Mucosa of rectum (tissue), 2 donors: ENCODE data around the gene ANKS1A.

Experiments
- H3K27ac ChIP-seq, 2 donors: one replicate each; pipeline ENCODE4 v1.7.0; 2013; ENCODE audit warnings: inconsistent platforms in 2 of 2, low read depth in 2 of 2, low read length in 2 of 2
- H3K27me3 ChIP-seq, 2 donors: one replicate each; pipeline ENCODE4 v1.7.0; 2013; ENCODE audit warnings: low read length in 2 of 2; ENCODE audit not compliant: control insufficient read depth in 2 of 2, insufficient read depth in 2 of 2
- H3K36me3 ChIP-seq, 2 donors: one replicate each; pipeline ENCODE4 v1.7.0; 2013; ENCODE audit warnings: low read length in 2 of 2; ENCODE audit not compliant: control insufficient read depth in 2 of 2, insufficient read depth in 2 of 2
- H3K4me1 ChIP-seq, 2 donors: one replicate each; pipeline ENCODE4 v1.7.0; 2013; ENCODE audit warnings: low read length in 2 of 2, mild to moderate bottlenecking in 1 of 2; ENCODE audit not compliant: control insufficient read depth in 2 of 2, insufficient read depth in 2 of 2
- H3K4me3 ChIP-seq, 2 donors: one replicate each; pipeline ENCODE4 v1.7.0; 2013; ENCODE audit warnings: low read length in 2 of 2
- H3K9ac ChIP-seq, 2 donors: one replicate each; pipeline ENCODE4 v1.7.0; 2013; ENCODE audit warnings: low read length in 2 of 2, low read depth in 1 of 2, mild to moderate bottlenecking in 1 of 2
- H3K9me3 ChIP-seq, 2 donors: one replicate each; pipeline ENCODE4 v1.7.0; 2013; ENCODE audit warnings: low read length in 2 of 2; ENCODE audit not compliant: control insufficient read depth in 2 of 2
- donor health status: healthy.
- donor health status: Normal muscosa, but diverticular disease.

ANKS1A gene

DNA sequence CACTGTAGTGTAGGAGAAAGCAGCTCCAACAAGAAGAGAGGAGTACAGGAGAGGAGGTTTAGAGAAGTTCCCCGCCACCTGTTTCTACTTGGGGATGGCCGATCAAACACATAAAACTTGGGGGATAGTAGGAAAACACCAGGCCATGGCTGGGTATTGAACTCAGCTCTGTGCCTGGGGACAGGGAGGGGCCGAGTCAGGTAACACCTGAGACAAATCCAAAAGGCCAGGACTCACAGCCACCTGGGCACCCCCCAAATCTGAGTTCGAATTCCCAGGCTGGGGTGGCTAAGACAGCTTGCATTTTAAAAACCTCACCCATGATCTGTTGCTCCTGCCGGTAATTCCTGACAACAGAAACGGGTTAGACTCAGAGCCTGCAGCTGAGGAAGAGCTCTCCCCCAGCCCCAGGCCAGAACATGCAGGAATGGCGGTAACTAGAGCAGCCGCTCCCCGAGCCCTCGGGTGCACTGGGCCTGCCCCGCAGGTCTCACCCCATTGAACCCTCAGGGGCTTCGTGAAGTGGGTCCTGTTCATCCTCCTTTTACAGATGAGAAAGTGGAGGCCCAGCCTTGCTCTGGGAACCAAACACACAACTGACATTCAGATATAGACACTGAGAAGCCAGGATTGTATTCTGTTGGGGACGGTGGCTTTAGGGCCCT lies 191.1 kb downstream of the ANKS1A start:
- Histone ChIP-seq H3K9ac (no peak overlapping the region), H3K4me3 (no peak overlapping the region), H3K27me3 (no peaks in the 10 kb centered on the region), H3K27ac (no peak overlapping the region), H3K36me3 (peaks cover 52 to 53% of the 10 kb centered on the region in 2 donors), H3K4me1 (peaks cover 2 to 3% of the 10 kb centered on the region in 2 donors), H3K9me3 (no peaks in the 10 kb centered on the region)

DNA sequence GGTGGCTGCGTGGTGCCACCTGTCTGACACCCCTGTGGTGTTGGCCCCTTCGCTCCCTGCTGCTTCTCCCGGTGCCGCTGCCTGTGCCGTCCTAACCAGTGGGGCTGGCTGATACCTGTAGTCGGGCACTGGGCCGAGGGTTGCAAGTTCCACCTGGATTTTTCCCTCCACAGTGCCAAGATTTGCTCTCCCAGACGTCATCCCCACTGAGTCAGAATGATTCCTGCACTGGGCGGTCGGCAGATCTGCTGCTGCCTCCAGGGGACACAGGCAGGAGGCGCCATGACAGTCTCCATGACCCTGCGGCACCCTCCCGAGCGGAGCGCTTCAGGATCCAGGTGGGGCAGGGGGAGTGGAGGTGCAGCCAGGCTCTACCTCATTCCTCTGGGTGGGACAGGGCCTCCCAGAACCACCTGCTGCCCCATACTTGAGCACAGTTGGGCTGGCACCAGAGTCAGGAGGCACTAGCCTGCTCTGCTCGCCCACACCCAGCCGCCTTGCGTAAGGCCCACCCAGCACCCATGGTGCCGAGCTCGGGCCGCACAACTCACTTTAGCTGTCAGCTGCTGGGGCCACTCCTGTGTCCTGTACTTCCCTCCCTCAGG lies 191.9 kb downstream of the ANKS1A start:
- peaks cover 59 to 61% of the 10 kb centered on the region in 2 donors for H3K36me3 ChIP-seq
- no peaks in the 10 kb centered on the region for H3K27me3 ChIP-seq
- no peak overlapping the region for H3K9ac ChIP-seq
- H3K9me3 ChIP-seq: no peaks in the 10 kb centered on the region
- peaks cover 2 to 3% of the 10 kb centered on the region in 2 donors for H3K4me1 ChIP-seq
- H3K4me3 ChIP-seq: no peak overlapping the region
- peak overlapping the region in 1 of 2 donors; percentile 16 for H3K27ac ChIP-seq

DNA sequence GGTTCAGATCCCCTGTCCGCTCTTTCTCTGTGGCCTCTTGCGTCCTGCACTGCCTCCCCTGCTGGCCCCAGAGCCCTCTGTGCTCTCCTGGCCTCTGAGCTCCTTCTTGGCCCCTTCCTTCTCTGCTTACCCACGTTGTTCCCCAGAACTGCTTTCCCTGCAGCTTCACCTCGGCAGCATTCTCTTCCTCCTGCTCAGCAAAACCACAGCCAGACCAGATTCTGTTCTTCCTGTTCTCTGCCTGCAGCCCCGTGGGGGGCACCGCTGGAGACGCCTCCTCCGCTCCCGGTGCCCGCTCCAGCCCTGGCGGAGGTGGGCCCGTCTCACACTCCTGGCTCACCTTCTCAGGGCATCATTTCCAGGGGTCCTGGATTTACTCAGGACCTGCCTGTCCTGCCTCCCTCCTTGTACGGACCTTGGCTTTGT lies 192.4 kb downstream of the ANKS1A start:
- no peak overlapping the region for H3K4me3 ChIP-seq
- H3K27ac ChIP-seq: peak overlapping the region in 1 of 2 donors; percentile 16
- no peaks in the 10 kb centered on the region for H3K27me3 ChIP-seq
- no peaks in the 10 kb centered on the region for H3K9me3 ChIP-seq
- H3K4me1 ChIP-seq: peaks cover 2 to 3% of the 10 kb centered on the region in 2 donors
- H3K9ac ChIP-seq: no peak overlapping the region
- peaks cover 64 to 66% of the 10 kb centered on the region in 2 donors for H3K36me3 ChIP-seq

DNA sequence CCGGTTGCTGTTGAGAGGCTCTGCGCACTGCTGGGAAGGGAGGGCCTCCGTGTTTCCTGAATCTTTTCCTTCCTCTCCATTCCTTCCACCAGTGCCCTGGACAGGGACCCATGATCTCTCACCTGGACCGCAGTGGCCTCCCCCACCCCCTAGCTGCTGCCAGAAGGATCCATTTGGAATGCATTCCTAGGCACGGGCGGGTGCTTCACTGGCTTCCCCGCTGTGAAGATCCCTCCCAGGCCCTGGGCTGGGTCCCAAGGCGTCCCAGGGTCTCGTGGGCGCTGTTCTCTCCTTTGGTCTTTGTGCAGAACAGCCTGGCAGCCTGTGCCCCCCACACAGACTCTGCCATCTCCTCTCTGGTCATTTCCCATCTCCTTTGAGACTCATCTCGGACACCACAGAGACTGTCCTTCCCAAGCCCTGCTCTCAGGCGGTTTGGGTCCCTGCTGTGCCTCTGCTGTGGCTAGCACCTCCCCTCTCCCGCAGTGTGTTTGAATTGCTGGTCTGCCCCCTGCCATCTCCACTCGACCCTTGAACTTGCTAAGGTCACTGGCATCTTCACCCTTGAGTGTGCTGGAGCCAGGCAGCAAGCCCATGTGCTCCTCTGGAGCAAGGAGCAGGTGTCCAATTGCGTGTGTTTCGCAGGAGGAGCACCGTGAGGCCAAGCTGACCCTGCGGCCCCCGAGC lies 193.1 kb downstream of the ANKS1A start:
- H3K4me1 ChIP-seq: peaks cover 2 to 3% of the 10 kb centered on the region in 2 donors
- peaks cover 66 to 69% of the 10 kb centered on the region in 2 donors for H3K36me3 ChIP-seq
- no peak overlapping the region for H3K4me3 ChIP-seq
- no peaks in the 10 kb centered on the region for H3K27me3 ChIP-seq
- no peaks in the 10 kb centered on the region for H3K9me3 ChIP-seq
- no peak overlapping the region for H3K9ac ChIP-seq
- H3K27ac ChIP-seq: no peak overlapping the region

DNA sequence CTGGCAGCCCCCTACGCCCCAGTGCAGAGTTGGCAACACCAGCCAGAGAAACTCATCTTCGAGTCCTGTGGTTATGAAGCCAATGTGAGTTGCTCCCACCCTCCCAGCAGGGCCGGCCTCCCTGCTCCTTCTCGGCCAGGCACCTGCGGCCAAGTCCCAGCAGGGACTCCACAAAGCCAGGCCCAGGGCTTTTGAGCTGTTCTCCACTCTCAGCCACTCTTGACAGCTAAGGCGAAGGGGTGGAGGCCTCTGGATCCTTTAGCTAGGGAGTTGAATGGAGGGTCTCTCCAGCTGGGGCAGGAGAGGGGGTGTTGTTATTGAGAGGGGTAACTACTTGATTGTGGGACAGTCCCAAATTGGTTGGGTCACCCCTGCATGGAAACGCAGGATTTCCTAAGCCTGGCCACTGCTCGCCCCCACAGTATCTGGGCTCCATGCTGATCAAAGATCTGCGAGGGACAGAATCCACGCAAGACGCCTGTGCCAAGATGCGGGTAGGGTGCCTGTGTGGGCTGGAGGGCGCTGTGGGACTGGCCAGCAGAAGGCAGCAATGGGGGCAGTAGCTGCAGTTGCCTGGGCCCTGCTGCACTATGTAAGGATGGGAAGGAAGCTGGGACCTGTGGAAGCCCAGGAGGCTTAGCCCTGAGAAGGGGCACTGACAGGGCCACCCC lies 193.8 kb downstream of the ANKS1A start:
- no peaks in the 10 kb centered on the region for H3K9me3 ChIP-seq
- H3K27me3 ChIP-seq: no peaks in the 10 kb centered on the region
- H3K27ac ChIP-seq: no peak overlapping the region
- peaks cover 69 to 74% of the 10 kb centered on the region in 2 donors for H3K36me3 ChIP-seq
- peaks cover 2 to 3% of the 10 kb centered on the region in 2 donors for H3K4me1 ChIP-seq
- no peak overlapping the region for H3K4me3 ChIP-seq
- H3K9ac ChIP-seq: no peak overlapping the region

DNA sequence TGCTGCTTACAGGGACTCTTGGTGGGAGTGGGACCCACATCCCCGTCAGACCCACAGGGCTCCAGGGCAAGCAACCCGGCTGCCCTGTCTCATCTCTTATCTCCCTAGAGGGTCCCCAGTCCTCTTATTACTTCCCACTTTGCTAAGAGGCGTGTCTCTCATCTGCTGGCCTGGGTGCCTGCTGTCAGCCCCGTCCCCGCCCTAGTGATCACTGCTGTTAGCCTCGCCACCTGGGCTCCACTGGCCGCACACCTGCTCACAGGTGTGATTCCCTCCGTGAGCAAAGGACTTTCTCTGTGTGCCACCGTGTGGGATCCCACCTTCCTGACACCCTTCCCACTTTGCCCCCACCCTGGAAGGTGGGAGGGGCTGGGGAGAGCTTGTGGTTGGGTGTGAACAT lies 194.5 kb downstream of the ANKS1A start:
- Histone ChIP-seq H3K36me3 (peaks cover 72 to 77% of the 10 kb centered on the region in 2 donors), H3K27ac (no peak overlapping the region), H3K27me3 (no peaks in the 10 kb centered on the region), H3K9me3 (no peaks in the 10 kb centered on the region), H3K4me1 (peaks cover 2 to 3% of the 10 kb centered on the region in 2 donors), H3K4me3 (no peak overlapping the region), H3K9ac (no peak overlapping the region)

DNA sequence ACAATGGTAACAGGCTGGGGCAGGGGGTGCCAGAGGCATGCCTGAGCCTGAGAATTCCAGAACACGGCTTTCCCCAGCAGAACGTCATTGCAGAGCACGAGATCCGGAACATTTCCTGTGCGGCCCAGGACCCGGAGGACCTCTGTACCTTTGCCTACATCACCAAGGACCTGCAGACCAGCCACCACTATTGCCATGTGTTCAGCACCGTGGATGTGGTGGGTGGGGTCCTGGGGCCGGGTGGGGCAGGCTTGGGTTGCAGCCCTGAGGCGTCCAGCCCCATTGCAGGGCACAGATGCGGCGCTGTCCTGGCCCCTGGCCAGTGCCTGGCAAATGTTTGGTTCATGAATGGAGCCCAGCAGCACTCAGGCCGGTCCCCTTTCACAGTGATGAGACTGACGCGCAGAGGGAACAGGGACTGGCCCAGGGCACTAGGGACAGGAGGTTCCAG lies 195.0 kb downstream of the ANKS1A start:
- Histone ChIP-seq H3K4me3 (no peak overlapping the region), H3K9me3 (no peaks in the 10 kb centered on the region), H3K9ac (no peak overlapping the region), H3K36me3 (peaks cover 76 to 77% of the 10 kb centered on the region in 2 donors), H3K27ac (no peak overlapping the region), H3K4me1 (peaks cover 2 to 3% of the 10 kb centered on the region in 2 donors), H3K27me3 (no peaks in the 10 kb centered on the region)

DNA sequence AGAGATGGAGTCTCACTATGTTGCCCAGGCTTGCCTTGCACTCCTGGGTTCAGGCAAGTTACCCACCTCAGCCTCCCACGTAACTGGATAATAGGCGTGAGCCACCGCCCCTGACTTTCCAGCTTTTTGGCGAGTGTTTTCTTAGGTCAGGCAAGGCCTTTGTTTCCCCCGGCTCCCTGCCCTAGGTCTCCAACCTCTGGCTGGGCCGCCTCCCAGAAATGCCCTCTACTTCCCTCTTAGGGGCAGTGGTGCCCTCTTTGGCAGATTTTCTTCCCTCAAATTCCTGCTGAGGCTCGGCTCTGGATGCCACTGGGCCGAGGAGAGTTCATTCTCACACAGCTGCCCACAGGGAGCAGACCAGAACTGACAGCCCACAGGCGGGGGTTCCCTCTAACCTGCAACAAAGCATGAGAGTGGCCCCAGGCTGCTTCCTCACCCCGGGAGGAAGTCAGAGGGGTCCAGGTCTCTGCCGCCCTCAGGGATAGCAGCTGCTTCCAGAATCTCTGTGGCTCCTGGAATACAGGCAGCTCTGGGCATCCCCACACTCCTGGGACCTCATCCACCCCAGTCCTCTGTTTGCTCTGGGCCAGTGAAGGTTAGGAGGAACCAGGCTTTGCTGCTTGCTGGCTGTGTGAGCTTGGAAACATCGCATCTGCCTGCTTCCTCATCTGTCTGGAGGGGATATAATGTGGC lies 195.6 kb downstream of the ANKS1A start:
- Histone ChIP-seq H3K4me1 (peaks cover 2 to 3% of the 10 kb centered on the region in 2 donors), H3K4me3 (no peak overlapping the region), H3K27ac (no peak overlapping the region), H3K9ac (no peak overlapping the region), H3K27me3 (no peaks in the 10 kb centered on the region), H3K9me3 (no peaks in the 10 kb centered on the region), H3K36me3 (peaks cover 76 to 77% of the 10 kb centered on the region in 2 donors)

DNA sequence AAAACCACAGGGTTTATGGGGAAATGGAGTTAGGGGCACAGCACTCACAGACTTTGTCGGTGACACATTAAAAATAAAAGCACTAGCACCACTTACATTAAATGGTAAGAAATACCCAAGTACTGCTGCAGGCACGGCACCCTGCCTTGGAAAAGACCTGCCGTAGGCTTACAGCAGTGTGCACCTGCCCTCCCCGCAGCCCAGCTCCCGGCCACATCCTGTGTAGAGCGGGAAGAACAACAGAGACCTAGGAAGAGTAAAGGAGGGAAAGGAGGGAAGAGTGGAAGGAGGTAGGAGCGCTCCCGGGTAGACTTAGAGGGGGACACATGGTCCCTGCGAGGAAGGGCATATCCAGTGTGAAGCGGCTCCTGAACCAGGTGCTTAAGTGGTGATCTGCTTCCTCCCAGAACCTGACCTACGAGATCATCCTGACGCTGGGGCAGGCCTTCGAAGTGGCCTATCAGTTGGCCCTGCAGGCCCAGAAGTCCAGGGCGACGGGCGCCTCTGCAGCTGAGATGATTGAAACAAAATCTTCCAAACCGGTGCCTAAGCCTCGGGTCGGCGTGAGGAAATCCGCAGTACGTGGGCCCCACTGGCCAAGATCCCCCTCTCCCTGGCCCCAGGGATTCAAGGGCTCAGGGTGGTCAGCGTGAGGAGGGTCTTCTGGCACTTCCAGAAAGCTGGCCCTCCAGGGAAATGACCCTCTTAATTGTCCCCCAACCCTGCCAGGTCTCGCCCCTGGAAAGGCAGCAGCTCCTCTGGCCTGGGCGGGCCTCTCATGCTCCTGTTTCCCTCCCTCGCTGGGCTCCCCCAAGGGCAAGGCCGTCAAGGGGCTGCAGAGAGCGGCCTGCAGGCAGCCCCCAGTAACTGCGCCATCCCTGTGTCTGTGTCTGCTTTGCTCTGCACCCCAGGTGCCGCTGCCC lies 196.6 kb downstream of the ANKS1A start:
- peaks cover 2 to 3% of the 10 kb centered on the region in 2 donors for H3K4me1 ChIP-seq
- no peaks in the 10 kb centered on the region for H3K27me3 ChIP-seq
- peaks cover 67 to 72% of the 10 kb centered on the region in 2 donors for H3K36me3 ChIP-seq
- no peak overlapping the region for H3K9ac ChIP-seq
- H3K27ac ChIP-seq: no peak overlapping the region
- H3K4me3 ChIP-seq: no peak overlapping the region
- no peaks in the 10 kb centered on the region for H3K9me3 ChIP-seq
